GM12878 (cell line): ENCODE results near the gene TUBA1B.
"Not testable (repeated sequence)": the region's sequence is repeated elsewhere in the genome, so short reads cannot be mapped to it uniquely, and the experiment has no call there.

ENCODE experiments used
- EED ChIP-seq: sonication (generic); IDR thresholded peaks from 2 replicates; pipeline ENCODE4 v1.6.1; 2016; ENCODE audit warnings: antibody characterized with exemption, low read depth
- EP300 ChIP-seq, 2 experiments: fragments of 150-350 bp in 1 of 2; IDR thresholded peaks; 2 replicates each; pipeline ENCODE4 v1.6.1; 2011 to 2012; ENCODE audit warnings: low read depth in 2 of 2, low read length in 2 of 2, borderline replicate concordance in 1 of 2, improper control_type of control experiment in 1 of 2, inconsistent platforms in 1 of 2; ENCODE audit not compliant: control insufficient read depth in 1 of 2
- EZH2 ChIP-seq: IDR thresholded peaks from 2 replicates; pipeline ENCODE4 v1.6.1; 2012; ENCODE audit warnings: low read depth, mild to moderate bottlenecking, control low read depth, inconsistent platforms, low read length, borderline replicate concordance; ENCODE audit not compliant: control insufficient read depth
- FOXM1 ChIP-seq: IDR thresholded peaks from 2 replicates; pipeline ENCODE4 v1.6.1; 2012; ENCODE audit warnings: low read depth, mild to moderate bottlenecking, inconsistent platforms, low read length, moderate library complexity
- HDGF ChIP-seq: fragments of 450-650 bp; IDR thresholded peaks from 2 replicates; pipeline ENCODE4 v1.6.1; 2016; ENCODE audit warnings: antibody characterized with exemption
- JUNB ChIP-seq: IDR thresholded peaks from 2 replicates; pipeline ENCODE4 v1.6.1; 2016; ENCODE audit warnings: antibody characterized with exemption, mild to moderate bottlenecking
- LARP7 ChIP-seq: fragments of 450-650 bp; IDR thresholded peaks from 2 replicates; pipeline ENCODE4 v1.6.1; 2017; ENCODE audit warnings: mild to moderate bottlenecking
- POLR2A ChIP-seq: IDR thresholded peaks from 2 replicates; pipeline ENCODE4 v1.6.1; 2011; ENCODE audit warnings: low read depth, mild to moderate bottlenecking, low read length
- RCOR1 ChIP-seq: conservative IDR thresholded peaks from 2 replicates; pipeline ENCODE4 v1.6.1; 2012; ENCODE audit warnings: low read depth, low read length, improper control_type of control experiment
- SMC3 ChIP-seq: IDR thresholded peaks from 2 replicates; pipeline ENCODE4 v1.6.1; 2011; ENCODE audit warnings: low read length, improper control_type of control experiment, borderline replicate concordance
- TARDBP ChIP-seq: IDR thresholded peaks from 2 replicates; pipeline ENCODE4 v1.6.1; 2016; ENCODE audit warnings: borderline replicate concordance
- TCF7 ChIP-seq: IDR thresholded peaks from 2 replicates; pipeline ENCODE4 v1.6.1; 2014; ENCODE audit warnings: antibody characterized with exemption, borderline replicate concordance
- TF ChIP-seq, protein P1 (sequence below), 3 experiments: IDR thresholded peaks in 2 of 3; conservative IDR thresholded peaks in 1 of 3; 2 replicates each; pipeline ENCODE4 v1.5.1; 2011; ENCODE audit warnings: low read depth in 3 of 3, low read length in 3 of 3, mild to moderate bottlenecking in 3 of 3, control low read depth in 2 of 3, moderate library complexity in 2 of 3, inconsistent platforms in 1 of 3, mixed read lengths in 1 of 3; ENCODE audit not compliant: control insufficient read depth in 2 of 3, insufficient read depth in 1 of 3; ENCODE audit errors: extremely low read depth in 1 of 3
- TF ChIP-seq, protein P2 (sequence below): fragments of 450-650 bp; IDR thresholded peaks from 2 replicates; pipeline ENCODE4 v1.6.1; 2017; ENCODE audit warnings: mild to moderate bottlenecking, low read depth, inconsistent platforms; ENCODE audit not compliant: poor library complexity, severe bottlenecking

DNA sequence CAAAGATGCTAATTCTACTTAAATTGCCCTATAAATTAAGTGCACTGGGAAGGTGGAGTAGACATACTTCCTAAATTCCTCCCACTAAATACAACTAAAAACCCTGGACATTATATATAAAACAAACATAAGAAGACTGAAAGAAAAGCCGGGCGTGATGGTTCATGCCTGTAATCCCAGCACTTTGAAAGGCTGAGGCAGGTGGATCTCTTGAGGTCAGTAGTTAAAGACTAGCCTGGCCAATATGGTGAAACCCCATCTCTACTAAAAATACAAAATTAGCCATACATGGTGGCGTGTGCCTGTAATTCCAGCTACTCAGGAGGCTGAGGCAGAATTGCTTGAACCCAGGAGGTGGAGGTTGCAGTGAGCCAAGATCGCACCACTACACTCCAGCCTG lies 30.7 kb upstream of the TUBA1B start:
- TF ChIP-seq, protein P1, sequence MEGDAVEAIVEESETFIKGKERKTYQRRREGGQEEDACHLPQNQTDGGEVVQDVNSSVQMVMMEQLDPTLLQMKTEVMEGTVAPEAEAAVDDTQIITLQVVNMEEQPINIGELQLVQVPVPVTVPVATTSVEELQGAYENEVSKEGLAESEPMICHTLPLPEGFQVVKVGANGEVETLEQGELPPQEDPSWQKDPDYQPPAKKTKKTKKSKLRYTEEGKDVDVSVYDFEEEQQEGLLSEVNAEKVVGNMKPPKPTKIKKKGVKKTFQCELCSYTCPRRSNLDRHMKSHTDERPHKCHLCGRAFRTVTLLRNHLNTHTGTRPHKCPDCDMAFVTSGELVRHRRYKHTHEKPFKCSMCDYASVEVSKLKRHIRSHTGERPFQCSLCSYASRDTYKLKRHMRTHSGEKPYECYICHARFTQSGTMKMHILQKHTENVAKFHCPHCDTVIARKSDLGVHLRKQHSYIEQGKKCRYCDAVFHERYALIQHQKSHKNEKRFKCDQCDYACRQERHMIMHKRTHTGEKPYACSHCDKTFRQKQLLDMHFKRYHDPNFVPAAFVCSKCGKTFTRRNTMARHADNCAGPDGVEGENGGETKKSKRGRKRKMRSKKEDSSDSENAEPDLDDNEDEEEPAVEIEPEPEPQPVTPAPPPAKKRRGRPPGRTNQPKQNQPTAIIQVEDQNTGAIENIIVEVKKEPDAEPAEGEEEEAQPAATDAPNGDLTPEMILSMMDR (IDR thresholded peaks at IDR 0.05 in 2 of 3, conservative IDR thresholded peaks at IDR 0.05 in 1 of 3; ENCODE audit: control insufficient read depth in 2 of 3, extremely low read depth in 1 of 3, insufficient read depth in 1 of 3, low read depth in 3 of 3, low read length in 3 of 3): not testable (repeated sequence)
- not testable (repeated sequence) for TF ChIP-seq POLR2A; LARP7; EED; JUNB; EZH2; FOXM1; SMC3; TARDBP; TCF7; HDGF; EP300 (IDR thresholded peaks at IDR 0.05; ENCODE audit: borderline replicate concordance in 1 of 2, control insufficient read depth in 1 of 2, low read depth in 2 of 2, low read length in 2 of 2); RCOR1
- TF ChIP-seq, protein P2, sequence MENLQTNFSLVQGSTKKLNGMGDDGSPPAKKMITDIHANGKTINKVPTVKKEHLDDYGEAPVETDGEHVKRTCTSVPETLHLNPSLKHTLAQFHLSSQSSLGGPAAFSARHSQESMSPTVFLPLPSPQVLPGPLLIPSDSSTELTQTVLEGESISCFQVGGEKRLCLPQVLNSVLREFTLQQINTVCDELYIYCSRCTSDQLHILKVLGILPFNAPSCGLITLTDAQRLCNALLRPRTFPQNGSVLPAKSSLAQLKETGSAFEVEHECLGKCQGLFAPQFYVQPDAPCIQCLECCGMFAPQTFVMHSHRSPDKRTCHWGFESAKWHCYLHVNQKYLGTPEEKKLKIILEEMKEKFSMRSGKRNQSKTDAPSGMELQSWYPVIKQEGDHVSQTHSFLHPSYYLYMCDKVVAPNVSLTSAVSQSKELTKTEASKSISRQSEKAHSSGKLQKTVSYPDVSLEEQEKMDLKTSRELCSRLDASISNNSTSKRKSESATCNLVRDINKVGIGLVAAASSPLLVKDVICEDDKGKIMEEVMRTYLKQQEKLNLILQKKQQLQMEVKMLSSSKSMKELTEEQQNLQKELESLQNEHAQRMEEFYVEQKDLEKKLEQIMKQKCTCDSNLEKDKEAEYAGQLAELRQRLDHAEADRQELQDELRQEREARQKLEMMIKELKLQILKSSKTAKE: not testable (repeated sequence)
